HG02884 (cell line): Measurements from ENCODE around the gene MACROD2.
"Not testable (repeated sequence)": the region's sequence is repeated elsewhere in the genome, so short reads cannot be mapped to it uniquely, and the experiment has no call there.

Experiments used
- ATAC-seq: cut with Tn5 transposase; IDR thresholded peaks from one replicate; pipeline ENCODE4 v1.9.1; 2021; ENCODE audit warnings: mild to moderate bottlenecking, moderate library complexity; ENCODE audit not compliant: unreplicated experiment

MACROD2 gene

GRCh38 chr20:15179781-15180180, 1184.5 kb downstream of the MACROD2 start:
- ATAC-seq = no peak

- ATAC-seq = no peak
These were observed 1190.0 kb downstream of the MACROD2 start for GRCh38 chr20:15185322-15185721.

GRCh38 chr20:15185913-15186312, 1190.6 kb downstream of the MACROD2 start:
- no peak for ATAC-seq

GRCh38 chr20:15187612-15188011, 1192.3 kb downstream of the MACROD2 start:
- no peak for ATAC-seq

GRCh38 chr20:15188415-15188814, 1193.1 kb downstream of the MACROD2 start:
- no peak for ATAC-seq

GRCh38 chr20:15191082-15191723, 1195.9 kb downstream of the MACROD2 start:
- no peak for ATAC-seq

GRCh38 chr20:15195378-15195777, 1200.1 kb downstream of the MACROD2 start:
- no peak for ATAC-seq

- ATAC-seq = peak; percentile 52
These were observed 1201.4 kb downstream of the MACROD2 start for GRCh38 chr20:15196547-15197255.

- not testable (repeated sequence) for ATAC-seq
These were observed 1202.7 kb downstream of the MACROD2 start for GRCh38 chr20:15198017-15198416.

- ATAC-seq = peak; percentile 59
These were observed 1204.4 kb downstream of the MACROD2 start for GRCh38 chr20:15199698-15200097.

- ATAC-seq = peak; percentile 81
These were observed 1204.8 kb downstream of the MACROD2 start for GRCh38 chr20:15200147-15200565.

- ATAC-seq = no peak
These were observed 1206.3 kb downstream of the MACROD2 start for GRCh38 chr20:15201602-15202001.

- ATAC-seq = no peak
These were observed 1208.9 kb downstream of the MACROD2 start for GRCh38 chr20:15204234-15204633.

GRCh38 chr20:15205028-15205427, 1209.7 kb downstream of the MACROD2 start:
- no peak for ATAC-seq

- no peak for ATAC-seq
These were observed 1210.4 kb downstream of the MACROD2 start for GRCh38 chr20:15205719-15206118.

- ATAC-seq = no peak
These were observed 1214.2 kb downstream of the MACROD2 start for GRCh38 chr20:15209537-15209936.

GRCh38 chr20:15214051-15214450, 1218.7 kb downstream of the MACROD2 start:
- no peak for ATAC-seq

- no peak for ATAC-seq
These were observed 1224.8 kb downstream of the MACROD2 start for GRCh38 chr20:15220009-15220656.

- ATAC-seq = no peak
These were observed 1225.7 kb downstream of the MACROD2 start for GRCh38 chr20:15220778-15221565.

GRCh38 chr20:15222502-15223330, 1227.4 kb downstream of the MACROD2 start:
- no peak for ATAC-seq
